Urinary bladder (tissue), 4 donors: Measurements from ENCODE around the gene LRIT1. TPM values are rescaled to one million over a fixed set of nuclear protein-coding genes. Genes with fewer than 3 reads are reported as not detected.

ENCODE experiments used
- DNase-seq: peaks from one replicate; pipeline ENCODE4 v3.0.0-alpha.2; 2015; ENCODE audit errors: extremely low spot score
- H3K27ac ChIP-seq: one replicate; pipeline ENCODE4 v1.5.1; 2013; ENCODE audit warnings: low read depth, mild to moderate bottlenecking, moderate library complexity
- H3K36me3 ChIP-seq: one replicate; pipeline ENCODE4 v1.6.1; 2013; ENCODE audit warnings: mild to moderate bottlenecking, moderate library complexity; ENCODE audit not compliant: insufficient read depth
- H3K4me1 ChIP-seq: one replicate; pipeline ENCODE4 v1.6.1; 2013; ENCODE audit warnings: mild to moderate bottlenecking, moderate library complexity; ENCODE audit not compliant: insufficient read depth
- H3K4me3 ChIP-seq: one replicate; pipeline ENCODE4 v1.5.1; 2013; ENCODE audit warnings: low read depth, low read length
- WGBS: extraction: QIAGEN DNeasy Blood & Tissue Kit; methylation state at CpG from one replicate; pipeline ENCODE4 v1.1.7; 2013; 5-methylcytosine and 5-hydroxymethylcytosine counted together
- polyA plus RNA-seq: library from polyadenylated mRNA; stranded (reverse); fragments of 200-250 nt; gene quantifications from one replicate; pipeline ENCODE4 v1.2.3, GENCODE V29; 2013
- total RNA-seq: library from RNA; depleted of rRNA; stranded (reverse); fragments of >200 nt; gene quantifications from one replicate; pipeline ENCODE4 v1.2.3, GENCODE V29; 2014
- donor health status: healthy with polysubstance abuse.
- donor health status: healthy.

Gene LRIT1
- total and polyA plus RNA-seq, 2 donors, result not detected

DNA sequence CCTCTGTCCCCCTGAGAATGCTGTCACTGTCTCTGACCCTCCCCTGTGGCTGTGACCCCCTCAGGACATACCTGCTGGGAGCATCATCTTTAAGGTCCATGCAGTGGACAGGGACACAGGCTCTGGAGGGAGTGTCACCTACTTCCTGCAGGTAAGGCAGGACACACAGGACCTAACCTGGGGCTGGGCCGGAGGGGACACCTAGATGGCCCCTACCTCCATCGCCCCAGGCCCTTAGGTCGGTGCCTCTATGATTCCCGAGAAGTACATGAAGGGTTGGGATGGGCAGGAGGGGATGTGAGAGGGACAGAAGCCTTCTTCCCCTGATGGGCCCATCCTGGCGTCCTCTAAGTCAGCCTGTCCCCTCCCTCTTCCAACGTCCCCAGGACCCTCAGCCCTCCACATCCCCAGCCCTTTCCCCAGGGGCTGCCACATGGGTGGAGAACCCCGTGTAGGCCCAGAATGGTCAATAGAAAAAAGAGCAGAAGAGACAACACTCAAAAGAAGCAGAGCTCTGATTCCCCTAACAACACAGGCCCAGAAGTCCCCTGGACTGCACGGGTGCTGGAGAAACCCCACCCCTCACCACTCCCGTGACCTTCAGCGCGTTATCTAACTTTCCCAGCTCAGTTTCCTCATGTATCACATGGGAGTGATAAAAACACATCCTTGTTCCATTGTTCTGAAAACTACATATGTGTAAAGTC, 40.7 kb downstream of the LRIT1 start:
- Histone ChIP-seq H3K36me3 (no peaks in the 10 kb centered on the region), H3K4me3 (no peak overlapping the region), H3K4me1 (no peaks in the 10 kb centered on the region), H3K27ac (no peak overlapping the region)
- 66% methylated on average over 11 of the region's 11 CpGs for WGBS
- DNase-seq, result no peak

DNA sequence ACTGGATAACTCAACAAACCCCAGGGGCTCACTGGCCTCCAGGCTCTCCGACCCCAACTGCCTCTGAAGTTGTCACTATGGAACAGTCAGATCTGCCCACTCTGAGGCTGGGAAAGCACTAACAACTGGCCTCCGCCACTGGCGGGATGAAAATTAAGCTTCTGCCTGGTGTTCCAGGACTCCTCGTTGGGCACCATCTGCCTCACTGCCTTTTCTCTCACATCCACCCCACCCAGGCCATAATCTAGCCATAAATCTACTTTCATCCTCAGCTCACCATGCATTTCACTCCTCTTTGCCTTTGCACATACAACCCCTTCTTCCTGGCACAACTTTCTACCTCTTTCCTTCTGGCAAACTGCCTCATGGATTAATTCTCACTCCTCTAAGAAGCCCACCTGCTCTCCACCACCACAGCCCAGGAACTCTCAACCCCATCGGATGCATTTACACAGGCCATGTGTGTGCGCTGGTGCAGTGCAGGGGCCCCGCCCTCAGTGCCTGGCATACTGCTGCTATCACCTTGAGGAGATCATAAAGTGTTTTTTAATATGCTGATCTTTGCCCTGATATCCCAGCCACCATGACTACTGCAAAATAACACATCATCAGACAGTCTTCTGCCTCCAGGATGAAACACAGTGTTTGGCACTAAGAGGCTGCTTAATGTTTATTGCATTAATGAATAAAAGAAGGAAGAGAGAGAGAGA, 43.0 kb downstream of the LRIT1 start:
- Histone ChIP-seq H3K4me1 (no peaks in the 10 kb centered on the region), H3K4me3 (no peak overlapping the region), H3K36me3 (no peaks in the 10 kb centered on the region), H3K27ac (no peak overlapping the region)
- no peak for DNase-seq
- 74% methylated on average over 7 of the region's 7 CpGs for WGBS

DNA sequence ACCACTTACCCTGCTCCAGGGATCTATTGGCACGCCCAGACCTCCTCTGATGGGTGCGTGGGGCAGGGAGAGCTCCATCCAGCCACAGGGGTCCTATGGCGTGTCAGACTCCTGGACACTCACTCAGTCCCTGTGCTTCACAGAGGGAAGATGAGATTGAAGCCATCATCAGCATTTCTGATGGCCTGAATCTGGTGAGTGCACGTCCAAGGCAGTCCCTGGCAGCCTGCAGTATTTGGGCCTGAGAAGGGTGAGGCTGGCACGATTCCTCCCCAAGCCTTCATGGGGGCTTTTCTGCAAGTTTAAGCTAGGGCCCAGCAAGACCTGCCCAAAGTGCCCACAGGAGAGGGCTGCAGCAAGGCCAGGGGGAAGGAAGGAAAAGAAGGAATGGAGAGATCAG, 43.7 kb downstream of the LRIT1 start:
- H3K4me3 ChIP-seq, result no peak overlapping the region
- H3K4me1 ChIP-seq, result no peaks in the 10 kb centered on the region
- H3K36me3 ChIP-seq, result no peaks in the 10 kb centered on the region
- DNase-seq, result no peak
- WGBS, result 79% methylated on average over 5 of the region's 5 CpGs
- no peak overlapping the region for H3K27ac ChIP-seq

DNA sequence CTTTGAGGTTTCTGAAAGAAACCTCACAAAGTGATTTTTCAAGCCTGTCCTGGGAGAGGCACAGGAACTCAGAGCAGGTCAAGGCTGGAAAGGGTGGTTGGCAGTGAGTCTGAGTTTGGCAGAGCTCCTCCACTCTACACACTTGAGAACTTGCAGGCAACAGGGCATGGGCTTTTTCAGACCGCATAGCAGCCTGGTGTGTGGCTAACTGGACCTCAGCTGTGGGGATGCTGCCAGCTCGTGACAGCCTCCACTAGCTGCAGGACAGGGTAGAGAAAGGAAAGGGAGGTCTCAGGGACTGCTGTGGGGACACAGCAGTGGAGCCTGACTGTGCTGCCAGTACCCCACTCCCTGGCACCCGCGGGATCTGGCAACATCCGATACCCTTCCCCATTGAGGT, 44.4 kb downstream of the LRIT1 start:
- WGBS, result 78% methylated on average over 5 of the region's 5 CpGs
- Histone ChIP-seq H3K4me3 (no peak overlapping the region), H3K4me1 (no peaks in the 10 kb centered on the region), H3K27ac (no peak overlapping the region), H3K36me3 (no peaks in the 10 kb centered on the region)
- DNase-seq, result no peak

DNA sequence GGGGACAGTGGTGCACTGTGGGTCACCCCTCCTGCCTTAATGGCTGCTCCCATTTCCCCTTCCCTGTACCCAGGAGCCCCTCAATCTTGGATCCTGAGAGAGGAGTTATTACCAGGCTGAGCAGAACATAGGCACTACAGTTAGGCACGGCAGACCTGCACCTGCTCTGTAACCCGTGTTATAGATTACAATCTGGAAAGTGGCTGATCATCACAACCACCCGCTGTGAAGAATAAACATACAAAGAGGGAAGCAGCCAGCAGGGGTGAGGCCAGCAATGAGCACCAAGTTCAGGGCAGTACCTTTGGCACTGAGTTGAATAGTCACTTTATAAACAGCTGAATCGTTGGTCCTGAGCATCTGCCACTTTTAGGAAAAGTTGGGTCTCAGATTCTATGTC, 45.3 kb downstream of the LRIT1 start:
- Histone ChIP-seq H3K4me3 (no peak overlapping the region), H3K27ac (no peak overlapping the region), H3K4me1 (no peaks in the 10 kb centered on the region), H3K36me3 (no peaks in the 10 kb centered on the region)
- no peak for DNase-seq
- WGBS, result 31% methylated on average over 4 of the region's 4 CpGs

DNA sequence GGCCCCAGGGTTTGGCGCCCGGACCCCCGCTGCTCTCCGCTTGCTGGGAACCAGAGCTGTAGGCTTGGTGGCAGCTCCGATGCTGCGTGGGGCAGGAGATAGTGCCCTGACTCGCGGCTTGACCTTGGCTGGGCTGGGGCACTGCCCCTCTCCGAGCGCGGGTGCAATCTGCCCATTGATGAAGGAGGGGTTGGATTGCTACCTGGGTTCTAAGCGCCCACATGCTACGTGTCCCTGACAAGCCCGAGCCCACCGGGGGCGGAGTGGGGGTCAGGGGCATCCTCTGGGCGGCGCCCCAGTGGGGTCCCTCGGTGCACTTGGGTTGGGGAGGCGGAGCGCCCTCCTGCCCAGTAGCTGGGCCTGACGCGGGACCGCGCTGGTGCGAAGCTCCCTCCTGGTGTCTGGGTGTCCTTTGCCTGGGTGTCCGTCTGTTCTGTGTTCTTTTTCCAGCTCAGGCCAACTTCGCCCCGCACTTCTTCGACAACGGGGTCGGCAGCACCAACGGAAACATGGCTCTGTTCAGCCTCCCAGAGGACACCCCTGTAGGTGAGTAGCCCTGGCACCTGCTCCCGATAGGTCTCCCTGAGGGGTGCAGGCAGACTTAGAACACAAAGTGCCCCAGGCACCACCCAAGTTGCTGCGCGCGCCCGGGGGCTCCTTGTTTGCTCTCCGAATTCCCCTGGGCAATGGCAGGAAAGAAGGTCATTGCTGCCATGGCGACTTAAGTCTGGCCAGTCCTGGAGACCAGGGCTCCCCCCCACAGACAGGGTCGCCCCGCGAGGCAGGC, 46.1 kb downstream of the LRIT1 start:
- Histone ChIP-seq H3K36me3 (no peaks in the 10 kb centered on the region), H3K4me3 (peak overlapping the region; percentile 55), H3K27ac (no peak overlapping the region), H3K4me1 (no peaks in the 10 kb centered on the region)
- WGBS, result 19% methylated on average over 43 of the region's 43 CpGs
- DNase-seq, result no peak

DNA sequence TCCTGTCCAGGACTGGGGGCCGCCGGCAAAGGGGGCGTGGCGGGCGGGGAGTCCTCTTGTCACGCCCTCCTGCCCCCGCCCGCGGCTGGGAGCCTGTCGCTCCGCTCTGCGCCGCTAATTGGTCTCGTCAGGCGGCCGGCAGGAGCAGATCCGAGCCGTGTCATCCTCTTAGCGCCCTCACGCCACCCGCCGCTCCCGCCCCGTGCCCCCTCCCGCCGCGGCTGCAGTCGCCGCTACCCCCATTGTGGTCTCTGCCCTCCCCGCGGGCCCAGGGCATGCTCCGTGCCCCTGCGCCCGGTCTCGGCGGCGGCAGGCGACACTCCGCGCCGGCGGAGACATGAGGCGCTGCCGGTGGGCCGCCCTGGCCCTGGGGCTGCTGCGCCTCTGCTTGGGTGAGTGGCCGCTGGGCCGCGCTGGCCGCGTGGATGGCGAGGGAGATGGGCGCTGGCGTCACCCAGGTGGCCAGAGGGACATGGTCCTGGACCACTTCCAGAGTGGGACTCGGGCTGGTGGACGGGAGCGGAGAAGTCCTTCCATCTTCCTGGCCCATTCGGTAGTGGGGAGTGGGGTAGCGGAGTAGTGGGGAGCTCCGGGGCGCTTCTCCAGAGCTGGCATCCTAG, 46.8 kb downstream of the LRIT1 start, which contains the start of gene CDHR1:
Gene CDHR1, plus strand, starts transcription at position 114 of the 620 bp plus-strand sequence. Its CDS starts 224 bp downstream, at position 338.
- H3K4me3 ChIP-seq, result peak within 1 kb of the TSS; percentile 55
- DNase-seq, result no peak
- under 1% methylated on average over 61 of the region's 61 CpGs for WGBS

DNA sequence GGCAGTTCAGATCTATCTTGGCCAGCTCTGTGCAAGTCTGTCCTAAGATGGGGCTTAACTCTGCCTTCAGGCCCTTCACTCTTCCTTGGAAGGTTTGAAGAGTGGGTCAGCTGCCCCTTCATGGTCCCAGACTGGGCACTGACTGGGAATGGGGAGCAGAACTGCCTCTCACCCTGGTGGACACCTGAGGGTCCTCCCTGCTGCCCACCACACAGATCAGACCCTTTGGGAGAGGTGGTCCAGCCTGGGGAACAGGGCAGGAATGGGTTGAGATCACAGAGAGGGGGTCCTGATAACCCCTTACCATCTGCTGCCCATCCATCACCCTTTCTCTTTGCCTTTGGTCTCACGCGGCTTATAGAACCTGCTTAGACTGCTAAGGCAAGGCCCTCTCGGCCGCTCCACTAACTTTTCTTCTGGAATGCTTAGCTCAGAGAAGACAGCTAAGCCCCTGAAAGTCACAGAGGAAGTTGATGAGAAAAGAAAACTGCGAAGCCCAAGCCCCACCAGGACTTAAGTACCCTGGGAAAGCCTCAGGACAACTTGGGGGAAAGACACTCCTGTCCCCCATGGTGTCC, 47.4 kb downstream of the LRIT1 start:
- Histone ChIP-seq H3K4me1 (no peaks in the 10 kb centered on the region), H3K36me3 (no peaks in the 10 kb centered on the region), H3K4me3 (peak overlapping the region; percentile 55), H3K27ac (no peak overlapping the region)
- DNase-seq, result no peak
- 30% methylated on average over 5 of the region's 5 CpGs for WGBS

More for the DNA sequence above, 46.8 kb downstream of the LRIT1 start, which contains the start of gene CDHR1:
- H3K27ac ChIP-seq, result no peak within 1 kb of the TSS
- no peaks in the 10 kb centered on the region for H3K4me1 ChIP-seq
- H3K36me3 ChIP-seq, result no peaks in the 10 kb centered on the region

DNA sequence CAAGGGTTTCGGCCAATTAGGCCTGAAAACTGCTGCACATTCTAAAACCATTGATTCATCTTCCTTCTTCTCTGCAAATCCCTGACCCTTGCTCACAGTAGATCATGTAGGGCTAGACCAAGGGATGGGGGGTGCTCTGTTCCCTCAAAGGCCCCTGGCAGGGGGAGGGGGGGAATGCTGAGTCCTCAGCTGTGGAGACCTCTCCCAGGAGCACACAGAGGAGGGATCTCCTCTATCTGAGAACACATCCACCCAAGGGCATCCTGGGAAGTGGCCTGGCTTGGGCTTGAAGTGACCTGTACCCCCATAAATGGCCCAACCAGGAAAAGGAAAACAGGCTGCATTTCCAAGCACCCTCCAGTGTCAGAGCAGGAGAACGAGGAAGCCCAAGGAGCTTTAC, 48.0 kb downstream of the LRIT1 start:
- no peaks in the 10 kb centered on the region for H3K4me1 ChIP-seq
- no peak for DNase-seq
- no peak overlapping the region for H3K4me3 ChIP-seq
- no peaks in the 10 kb centered on the region for H3K36me3 ChIP-seq
- H3K27ac ChIP-seq, result no peak overlapping the region
- WGBS, result 94% methylated on average over 2 of the region's 2 CpGs

DNA sequence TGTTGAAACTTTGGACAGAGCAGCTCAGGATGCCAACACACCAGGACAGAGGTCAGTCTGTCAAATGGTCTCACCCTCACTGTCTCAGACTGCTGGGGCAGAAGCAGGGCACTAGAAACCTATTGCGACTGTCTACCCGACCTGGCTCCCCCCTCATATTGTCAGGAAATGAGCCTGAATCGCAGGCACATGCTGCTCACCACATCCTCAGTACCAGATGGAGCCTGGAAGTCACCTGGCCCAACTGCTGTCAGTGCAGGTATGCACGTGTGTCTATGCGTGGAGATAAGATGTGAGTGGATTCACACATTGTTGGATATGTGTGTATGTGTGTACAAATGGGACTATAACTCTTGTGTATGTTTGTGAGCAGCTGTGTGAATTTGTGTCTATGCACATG, 50.2 kb downstream of the LRIT1 start:
- 73% methylated on average over 5 of the region's 5 CpGs for WGBS
- Histone ChIP-seq H3K36me3 (no peaks in the 10 kb centered on the region), H3K27ac (no peak overlapping the region), H3K4me3 (no peak overlapping the region), H3K4me1 (no peaks in the 10 kb centered on the region)
- no peak for DNase-seq

DNA sequence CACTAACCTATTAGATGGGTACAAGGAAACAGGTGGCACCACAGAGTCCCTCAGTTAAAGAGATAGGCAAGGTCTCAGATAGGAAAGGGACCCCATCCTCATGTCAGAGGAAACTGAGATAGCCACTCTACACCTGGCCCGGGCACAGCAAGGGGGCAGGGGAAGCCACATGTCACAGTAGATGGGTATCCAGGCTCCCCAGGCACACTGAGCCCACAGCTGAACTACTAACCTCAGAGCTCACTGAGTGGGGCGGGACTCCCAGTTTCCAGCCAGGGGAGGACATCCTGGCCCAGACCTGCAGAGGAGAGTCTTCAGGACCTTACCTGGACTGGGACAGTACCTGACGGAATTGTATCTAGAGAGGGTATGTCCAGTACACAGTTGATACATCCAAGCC, 50.7 kb downstream of the LRIT1 start:
- no peak overlapping the region for H3K27ac ChIP-seq
- no peaks in the 10 kb centered on the region for H3K36me3 ChIP-seq
- 83% methylated on average over 3 of the region's 3 CpGs for WGBS
- no peak for DNase-seq
- no peaks in the 10 kb centered on the region for H3K4me1 ChIP-seq
- H3K4me3 ChIP-seq, result no peak overlapping the region

DNA sequence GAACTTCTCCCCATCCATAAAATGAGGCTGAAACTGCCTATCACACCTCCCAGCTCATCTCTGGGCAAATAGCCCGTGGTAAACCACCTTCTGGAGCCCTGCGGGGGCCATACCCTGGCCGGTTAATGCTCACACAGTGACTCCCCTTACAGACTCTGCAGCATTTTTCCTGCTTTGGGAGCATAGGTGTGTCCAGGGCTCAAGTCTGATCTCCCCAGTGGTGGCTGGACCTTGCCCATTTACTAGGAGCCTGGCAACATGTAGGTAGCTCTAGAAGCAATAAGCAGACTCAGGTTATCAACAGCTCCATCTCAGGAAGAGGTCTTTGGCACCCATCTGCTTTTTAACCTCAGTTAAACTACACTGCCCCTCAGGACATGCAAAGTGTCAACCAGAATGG, 52.5 kb downstream of the LRIT1 start:
- DNase-seq, result no peak
- Histone ChIP-seq H3K36me3 (no peaks in the 10 kb centered on the region), H3K4me1 (no peaks in the 10 kb centered on the region), H3K27ac (no peak overlapping the region), H3K4me3 (no peak overlapping the region)
- 67% methylated on average over 3 of the region's 3 CpGs for WGBS

DNA sequence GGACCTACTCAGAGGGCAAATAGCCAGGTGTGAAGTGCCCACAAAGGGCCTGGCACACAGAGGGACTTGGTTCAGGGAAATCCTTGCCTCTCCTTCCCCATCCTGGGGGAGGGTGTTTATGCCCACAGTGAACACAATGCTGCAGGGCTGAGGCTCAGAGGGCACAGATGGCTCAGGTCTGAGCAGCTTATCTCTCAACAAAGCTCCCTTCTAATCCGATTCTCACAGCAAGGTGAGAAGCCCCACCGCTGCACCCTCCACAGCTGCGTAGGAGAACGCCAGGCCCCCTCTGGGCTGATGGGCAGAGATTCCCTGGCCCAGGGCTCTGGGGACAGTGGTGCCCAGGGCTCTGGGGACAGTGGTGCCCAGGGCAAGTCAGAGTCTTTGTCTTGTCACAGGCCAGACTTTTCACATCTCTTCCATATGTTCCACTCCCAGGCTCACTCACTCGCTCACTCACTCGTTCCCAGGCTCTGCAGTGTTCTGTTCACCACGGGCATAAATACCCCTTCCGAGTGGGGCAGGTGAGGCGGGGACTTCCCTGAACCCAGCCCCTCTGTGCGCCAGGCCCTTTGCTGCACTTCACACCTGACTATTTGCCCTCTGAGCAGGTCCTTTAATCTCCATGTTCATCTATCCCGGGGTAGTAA, 55.7 kb downstream of the LRIT1 start:
- no peak overlapping the region for H3K4me3 ChIP-seq
- WGBS, result 61% methylated on average over 11 of the region's 11 CpGs
- H3K4me1 ChIP-seq, result no peaks in the 10 kb centered on the region
- H3K27ac ChIP-seq, result no peak overlapping the region
- no peak for DNase-seq
- no peaks in the 10 kb centered on the region for H3K36me3 ChIP-seq
